GM12891 (cell line): ENCODE results near the gene PPP1R27.

Experiments
- POLR2A ChIP-seq: IDR thresholded peaks from 2 replicates; pipeline ENCODE4 v1.6.1; 2011; ENCODE audit warnings: low read depth, low read length, control low read depth
- POLR2AphosphoS5 ChIP-seq: IDR thresholded peaks from 2 replicates; pipeline ENCODE4 v1.6.1; 2011; ENCODE audit warnings: low read depth, low read length, control low read depth
- TAF1 ChIP-seq: IDR thresholded peaks from 2 replicates; pipeline ENCODE4 v1.6.1; 2011; ENCODE audit warnings: low read depth, low read length, control low read depth

- TF ChIP-seq POLR2A: no peak
- no peak for TF ChIP-seq POLR2AphosphoS5
- no peak for TF ChIP-seq TAF1
These were observed 12.6 kb downstream of the PPP1R27 start for GRCh38 chr17:81822312-81822637.
